NCI-H1092 (cell line): ENCODE measurements around the gene MIGA2.
A peak's percentile ranks its signal among the peaks of the same experiment; 100 is the strongest.

ENCODE experiments used
- DNase-seq: peaks from one replicate; lab custom pipeline; 2025; lab: John Stamatoyannopoulos, UW

MIGA2 gene

DNA sequence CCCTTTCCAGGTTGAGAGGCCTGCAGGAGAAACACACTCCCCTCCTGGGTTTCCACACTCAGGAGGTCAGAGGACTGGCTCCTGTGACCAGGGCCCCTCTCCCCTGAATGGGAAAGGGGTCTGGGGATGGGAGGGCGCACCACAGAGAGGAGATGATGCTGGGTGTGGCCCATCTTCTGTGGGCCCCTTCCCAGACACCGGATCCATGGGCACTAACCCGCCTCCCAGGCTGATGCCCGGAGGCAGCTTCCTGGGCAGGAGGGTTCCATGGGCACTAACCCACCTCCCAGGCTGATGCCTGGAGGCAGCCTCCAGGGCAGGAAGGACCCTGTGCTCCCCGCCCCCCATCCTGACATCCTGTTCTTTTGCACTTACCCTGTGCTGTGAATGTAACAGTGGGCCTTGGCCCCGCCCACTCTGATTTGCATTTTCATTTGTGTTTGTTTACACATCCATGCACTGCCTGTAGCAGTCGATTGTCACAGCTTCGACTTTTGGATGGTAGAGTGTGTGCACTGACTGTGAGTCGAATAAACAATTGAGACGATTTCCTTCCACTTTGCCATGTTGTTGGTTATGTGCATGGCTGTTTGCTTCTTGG lies 35.2 kb downstream of the MIGA2 start:
- no peak for DNase-seq

DNA sequence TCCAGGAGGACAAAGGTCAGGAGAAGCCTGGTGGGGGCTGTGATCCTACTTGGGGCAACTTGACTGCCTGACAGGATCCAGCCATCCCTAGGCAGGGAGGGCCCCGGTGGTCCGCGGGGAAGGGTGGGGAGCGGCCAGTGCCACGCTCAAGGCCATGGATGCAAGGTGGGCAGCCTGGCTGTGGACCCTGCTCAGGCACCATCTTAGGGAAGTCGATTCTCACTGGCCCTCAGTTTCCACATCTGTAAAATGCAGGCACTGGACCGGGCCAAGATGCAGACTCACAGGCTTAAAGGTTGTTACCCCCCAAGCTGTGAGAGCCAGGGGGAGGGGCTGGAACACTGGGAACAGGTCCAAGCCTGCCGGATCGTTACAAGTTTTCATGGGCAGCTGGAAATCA lies 35.7 kb downstream of the MIGA2 start:
- DNase-seq, result no peak

DNA sequence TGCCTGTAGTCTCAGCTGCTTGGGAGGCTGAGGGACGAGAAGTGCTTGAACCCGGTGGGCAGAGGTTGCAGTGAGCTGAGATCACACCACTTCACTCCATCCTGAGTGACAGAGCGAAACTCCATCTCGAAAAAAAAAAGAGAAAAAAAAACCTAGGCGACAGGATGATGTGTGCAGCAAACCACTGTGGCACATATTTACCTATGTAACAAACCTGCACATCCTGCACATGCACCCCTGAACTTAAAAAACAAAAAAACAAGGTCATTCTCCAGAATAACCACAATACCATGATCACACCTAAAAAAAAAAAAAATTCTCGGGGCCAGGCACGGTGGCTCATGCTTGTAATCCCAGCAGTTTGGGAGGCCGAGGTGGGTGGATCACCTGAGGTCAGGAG lies 37.0 kb downstream of the MIGA2 start:
- no peak for DNase-seq

DNA sequence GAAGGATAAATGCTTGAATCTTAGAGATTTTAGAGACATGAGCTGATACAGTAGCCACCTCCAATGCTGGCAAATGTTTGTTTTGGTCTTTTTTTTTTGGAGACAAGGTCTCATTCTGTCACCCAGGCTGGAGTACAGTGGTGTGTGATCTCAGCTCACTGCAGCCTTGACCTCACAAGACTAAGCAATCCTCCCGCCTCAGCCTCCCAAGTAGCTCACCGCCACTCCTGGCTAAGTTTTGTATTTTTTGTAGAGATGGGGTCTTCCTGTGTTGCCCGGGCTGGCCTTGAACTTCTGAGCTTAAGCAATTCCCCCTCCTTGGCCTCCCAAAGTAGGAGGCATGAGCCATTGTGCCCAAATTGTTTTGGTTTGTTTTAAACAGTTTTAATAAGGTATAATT lies 37.7 kb downstream of the MIGA2 start:
- no peak for DNase-seq

DNA sequence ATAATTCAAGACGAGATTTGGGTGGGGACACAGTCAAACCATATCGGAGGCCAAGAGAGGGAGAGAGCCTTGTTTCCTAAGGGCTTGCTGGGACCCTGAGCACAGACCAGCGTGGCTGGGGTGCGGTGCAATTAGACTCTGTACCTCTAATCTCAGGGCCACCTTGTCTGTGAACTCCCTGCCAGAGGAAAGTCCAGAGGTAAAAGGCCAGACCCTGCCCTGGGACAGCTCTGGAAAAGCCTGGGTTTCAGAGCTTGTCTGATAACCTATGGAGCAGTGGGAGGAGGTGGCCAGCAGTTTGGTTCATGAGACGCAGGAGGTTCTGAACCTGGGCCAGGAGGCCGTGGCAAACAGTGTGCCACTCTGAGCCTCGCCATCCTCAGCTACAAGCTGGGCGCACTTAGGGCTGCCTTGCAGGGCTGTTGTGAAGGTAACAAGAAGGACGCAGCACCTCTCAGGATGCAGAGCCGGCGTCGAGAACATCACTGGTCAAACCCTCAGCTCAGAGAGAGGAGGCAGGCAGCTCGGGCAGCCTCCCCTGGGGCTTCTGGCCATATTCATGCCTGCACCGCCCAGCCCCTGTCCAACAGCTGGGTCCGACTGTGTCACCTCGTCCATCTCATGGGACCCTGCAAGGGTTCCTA lies 39.7 kb downstream of the MIGA2 start:
- DNase-seq, result no peak

DNA sequence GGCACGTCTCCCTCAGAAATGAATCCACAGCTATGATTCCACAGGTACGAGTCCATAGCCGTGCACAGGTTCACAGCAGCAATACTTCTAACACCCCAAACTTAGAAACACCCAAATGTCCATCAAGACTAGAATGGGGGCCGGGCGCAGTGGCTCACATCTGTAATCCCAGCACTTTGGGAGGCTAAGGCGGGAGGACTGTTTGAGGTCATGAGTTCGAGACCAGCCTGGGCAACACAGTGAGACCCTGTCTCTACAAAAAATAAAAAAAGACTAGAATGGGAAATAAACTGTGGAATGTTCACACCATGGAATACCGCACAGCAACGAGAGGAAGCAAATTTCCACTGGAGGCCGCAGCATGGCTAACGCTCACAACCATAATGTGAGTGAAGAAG lies 40.2 kb downstream of the MIGA2 start:
- DNase-seq, result no peak

DNA sequence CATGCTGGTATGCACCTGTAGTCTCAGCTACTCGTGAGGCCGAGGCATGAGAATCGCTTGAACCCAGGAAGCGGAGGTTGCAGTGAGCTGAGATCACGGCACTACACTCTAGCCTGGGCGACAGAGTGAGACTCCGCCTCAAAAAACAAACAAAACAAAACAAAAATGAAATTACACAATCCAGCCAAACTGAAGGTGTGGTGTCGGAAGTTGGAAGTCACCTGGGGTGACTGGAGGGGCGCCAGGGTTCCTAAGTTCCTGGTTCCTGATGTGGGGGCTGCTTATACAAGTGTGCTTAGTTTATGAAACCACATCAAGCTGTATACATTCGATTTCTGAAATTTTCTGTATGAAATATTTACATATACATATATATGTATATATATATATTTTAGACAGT lies 40.8 kb downstream of the MIGA2 start:
- no peak for DNase-seq

DNA sequence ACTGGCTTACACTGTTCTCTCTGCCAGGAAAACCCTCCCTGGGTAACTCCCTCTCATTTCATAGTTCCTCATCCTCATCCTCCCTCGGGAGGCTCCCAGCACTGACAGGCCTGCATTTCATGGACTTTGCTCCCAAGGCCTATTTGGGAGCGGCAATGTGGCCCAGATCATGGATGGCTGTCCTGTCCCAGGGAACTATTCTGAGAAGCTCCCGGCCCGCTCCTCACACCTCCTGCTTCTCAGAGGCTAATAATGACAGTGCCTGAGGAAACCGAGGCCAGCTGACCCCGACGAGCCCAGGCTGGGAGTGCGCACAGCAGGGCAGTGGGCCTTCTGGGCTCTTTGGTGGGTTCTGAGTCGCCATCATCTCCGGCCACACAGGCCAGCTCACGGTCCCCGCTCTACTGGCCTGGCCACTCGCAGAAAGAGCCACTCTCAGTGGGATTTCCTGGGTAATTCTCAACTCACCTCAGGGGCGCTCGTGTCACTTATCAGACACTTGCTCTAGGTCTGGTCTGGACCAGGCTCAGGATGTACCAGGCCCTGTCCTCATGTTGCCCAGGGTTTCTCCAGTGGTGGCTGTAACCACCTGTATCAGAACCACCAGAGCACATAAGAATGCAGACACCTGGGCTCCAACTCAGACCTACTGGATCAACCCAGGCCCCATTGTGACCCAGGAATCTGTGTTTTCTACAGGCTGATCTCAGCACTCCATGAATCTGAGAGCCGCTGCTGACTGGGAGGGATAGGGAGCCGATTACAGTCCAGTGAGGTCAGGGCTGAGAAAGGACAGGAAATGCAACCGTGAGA lies 42.5 kb downstream of the MIGA2 start:
- DNase-seq, result no peak

DNA sequence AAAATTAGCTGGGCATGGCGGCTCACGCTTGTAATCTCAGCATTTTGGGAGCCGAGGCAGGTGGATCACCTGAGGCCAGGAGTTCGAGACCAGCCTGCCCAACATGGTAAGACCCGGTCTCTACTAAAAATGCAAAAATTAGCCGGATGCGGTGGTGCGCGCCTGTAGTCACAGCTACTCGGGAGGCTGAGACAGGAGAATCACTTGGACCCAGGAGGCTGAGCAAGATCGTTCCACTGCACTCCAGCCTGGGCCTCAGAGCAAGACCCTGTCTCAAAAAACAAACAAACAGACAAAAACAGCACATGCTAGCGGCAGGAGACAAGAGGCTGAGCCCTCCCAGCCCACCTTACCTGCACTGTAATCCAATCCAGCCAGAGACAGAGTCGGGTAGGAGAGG lies 43.4 kb downstream of the MIGA2 start:
- DNase-seq, result no peak

DNA sequence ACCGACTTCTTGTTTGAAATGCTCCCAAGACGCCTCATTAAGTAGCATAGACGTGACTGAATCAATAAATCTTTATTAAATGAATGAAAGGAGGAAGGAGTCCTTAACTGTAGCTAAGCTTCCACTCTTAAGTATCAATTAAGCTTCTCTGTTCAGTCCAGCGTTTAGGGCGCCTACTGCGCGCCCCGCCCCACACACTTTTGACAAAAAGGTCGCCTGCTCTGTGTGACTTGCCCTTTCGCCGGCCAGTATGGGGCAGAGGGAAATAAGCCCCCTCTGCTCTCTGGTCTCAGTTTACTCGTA lies 43.8 kb downstream of the MIGA2 start:
- DNase-seq, result no peak

DNA sequence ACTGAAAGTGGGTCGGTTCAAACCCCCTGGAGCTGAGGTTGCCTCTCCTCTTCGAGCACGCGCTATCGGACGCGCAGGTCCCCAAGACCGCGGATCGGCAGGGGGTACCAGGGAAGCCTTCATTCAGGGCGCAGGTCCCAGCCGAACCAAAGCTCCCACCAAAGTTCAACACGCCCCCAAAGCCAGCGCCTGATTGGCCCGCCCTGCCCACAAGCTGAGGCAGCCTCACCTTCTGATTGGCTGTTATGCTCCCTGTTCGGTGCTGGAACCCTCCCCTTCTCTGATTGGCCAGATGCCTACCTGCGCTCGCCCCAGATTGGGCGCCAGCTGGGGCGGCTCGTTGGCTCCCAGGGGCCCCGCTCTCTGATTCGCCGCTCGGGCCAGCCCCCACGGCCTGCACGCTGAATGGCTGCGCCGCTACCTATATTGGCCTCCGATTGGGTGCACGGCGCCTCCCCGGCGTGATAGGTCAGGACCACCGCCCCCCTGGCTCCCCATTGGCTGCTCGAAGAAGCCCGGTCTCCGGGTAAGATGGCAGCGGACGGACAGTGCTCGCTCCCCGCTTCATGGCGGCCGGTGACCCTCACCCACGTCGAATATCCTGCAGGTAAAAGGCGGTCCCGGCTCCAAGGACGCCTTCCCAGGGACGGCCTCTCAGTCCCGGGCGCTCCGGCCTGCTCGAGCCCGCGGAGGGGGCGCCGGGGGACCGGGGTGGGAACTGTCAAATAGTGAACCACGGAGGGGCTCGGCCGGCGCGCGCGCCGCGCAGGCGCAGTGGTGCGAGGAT lies 44.4 kb downstream of the MIGA2 start, which contains the start of gene DOLPP1:
DOLPP1 (plus strand) TSS at position 511 of the 787 bp plus-strand sequence; CDS start at position 532, 21 bp downstream.
- DNase-seq, result peak; percentile 99

DNA sequence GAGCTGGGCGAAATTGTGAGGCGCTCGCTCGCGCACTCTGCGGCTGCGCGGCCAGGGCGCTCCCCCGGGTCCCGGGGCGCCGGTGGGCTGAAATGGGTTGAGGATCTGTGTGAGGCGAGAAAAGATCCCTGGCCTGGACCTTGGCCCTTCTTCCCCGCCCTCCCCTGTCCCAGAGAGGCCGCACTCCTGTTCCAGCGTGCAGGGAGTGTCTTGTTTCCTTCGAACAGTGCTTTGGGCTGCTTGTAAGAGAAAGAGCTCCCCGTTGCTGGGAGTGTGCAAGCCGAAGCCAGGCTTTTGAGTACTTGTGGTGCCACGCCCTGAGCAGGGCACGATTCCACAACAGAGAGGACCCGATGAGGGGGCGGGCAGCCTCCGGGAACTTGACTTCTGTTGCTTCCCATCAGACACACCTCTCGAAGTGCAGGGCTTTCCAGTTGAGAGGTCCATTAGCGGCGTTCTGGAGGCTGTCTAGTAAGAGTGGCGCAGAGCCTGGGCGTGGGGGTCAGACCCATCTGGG lies 45.0 kb downstream of the MIGA2 start:
- DNase-seq, result no peak

DNA sequence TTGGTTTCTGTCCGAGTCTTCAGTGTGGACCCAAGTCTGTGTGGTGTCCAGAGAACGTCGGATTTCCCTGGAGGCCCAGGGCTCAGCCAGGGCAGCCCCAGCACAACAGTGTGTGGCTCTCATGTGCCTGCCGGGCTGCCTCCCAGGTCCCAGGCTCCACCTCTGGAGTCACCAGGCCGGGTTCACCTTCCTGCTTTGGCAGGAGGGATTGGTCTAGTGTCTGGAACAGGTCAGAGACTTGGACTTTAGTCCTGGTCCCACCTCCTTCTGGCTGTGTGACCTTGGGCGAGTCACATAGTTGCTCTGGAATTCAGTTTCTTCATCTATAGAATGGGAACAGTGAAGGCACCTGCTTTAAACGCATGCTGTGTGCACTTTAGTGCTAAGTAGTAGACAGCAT lies 47.7 kb downstream of the MIGA2 start:
- no peak for DNase-seq

DNA sequence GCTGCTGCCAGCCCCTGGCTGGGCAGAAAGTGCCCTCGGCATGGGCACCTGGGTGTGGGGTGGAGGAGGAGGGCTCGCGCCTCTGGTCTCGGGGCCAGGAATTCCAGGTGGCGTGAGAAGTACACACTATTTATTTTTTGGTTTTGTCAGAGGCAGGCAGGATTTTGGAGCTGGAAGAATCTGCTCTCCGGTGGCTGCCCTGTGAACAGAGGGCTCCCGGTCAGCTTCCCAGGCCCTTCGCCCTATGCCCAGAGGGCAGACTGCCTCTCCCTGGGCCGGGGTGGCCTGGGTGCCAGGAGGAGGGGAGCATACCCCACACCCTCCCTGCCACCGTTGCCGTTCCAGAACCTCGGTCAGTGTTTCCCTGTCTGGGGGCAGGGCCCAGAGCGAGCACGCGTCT lies 52.8 kb downstream of the MIGA2 start:
- no peak for DNase-seq

DNA sequence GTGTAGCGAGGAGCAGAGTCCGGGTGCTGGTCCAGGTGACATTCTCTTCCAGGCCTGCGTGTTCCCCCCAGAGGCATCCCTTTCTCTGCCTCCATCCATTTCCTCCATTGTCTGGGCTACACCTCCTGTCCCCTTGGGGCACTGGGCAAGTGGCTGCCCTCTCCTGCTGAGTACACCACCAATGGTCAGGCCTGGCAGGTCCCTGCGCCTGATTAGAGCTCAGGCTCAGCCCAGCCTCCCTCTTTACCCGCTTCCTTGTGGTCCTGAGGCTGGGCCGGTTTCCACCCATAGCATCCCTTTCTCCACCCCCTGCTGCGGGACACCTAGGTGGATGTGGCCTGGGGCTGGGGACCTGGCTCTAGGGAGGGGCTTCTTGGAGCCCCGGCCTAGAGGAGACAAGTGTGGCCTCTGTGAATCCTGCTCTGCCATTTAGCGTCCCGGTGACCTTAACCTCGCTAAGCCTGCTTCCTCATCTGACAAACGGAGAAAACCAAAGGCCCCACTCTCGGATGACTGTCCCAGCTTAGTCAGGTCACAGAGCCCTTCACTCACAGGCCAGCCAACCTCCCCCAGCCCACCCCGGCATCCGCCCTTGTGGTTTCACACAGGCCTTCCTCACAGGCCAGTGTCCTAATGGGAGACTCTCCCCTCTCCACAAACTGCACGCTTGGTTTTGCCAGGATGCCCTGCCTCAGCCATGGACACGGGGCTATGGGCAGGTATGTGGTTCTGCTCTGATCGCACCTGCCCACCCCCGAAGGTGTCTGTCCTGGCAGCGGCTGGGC lies 57.4 kb downstream of the MIGA2 start:
- DNase-seq, result no peak

DNA sequence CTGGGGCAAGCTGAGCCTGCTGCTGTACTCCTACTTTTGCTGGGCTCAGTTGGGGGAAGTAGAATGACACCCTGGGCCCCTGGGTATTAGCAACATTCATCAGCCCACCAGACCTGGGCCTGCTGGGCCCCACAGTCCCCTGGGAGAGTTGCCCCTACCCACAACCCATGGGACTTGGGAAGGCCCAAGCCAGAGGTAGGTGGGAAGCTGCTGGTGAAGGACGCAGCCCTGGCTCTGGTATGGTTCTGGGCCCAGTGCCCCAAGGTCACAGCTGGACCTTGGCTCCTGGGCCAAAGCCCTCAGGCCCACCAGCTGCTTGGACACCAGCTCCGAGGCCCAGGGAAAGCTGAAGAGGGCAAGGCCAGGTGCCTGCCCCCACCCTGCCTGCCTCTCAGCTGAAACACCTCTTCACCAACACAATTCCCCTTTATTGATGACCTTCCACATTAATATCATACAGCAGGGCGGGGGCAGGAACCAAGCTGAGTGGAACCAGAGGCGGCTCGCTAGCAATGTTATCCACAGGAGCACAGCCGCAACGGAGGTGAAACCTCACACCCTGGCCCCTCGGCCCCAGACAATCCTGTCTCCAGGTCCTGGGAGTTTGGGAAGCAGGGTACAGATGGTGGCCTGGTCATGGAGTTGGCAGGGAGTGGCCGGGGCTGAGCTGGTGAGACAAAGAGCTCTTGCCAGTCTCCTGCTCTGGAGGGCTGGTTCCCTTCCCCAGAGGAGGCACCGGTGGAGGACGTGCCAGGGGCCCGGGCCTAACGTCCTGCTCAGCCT lies 58.2 kb downstream of the MIGA2 start:
- DNase-seq, result no peak

DNA sequence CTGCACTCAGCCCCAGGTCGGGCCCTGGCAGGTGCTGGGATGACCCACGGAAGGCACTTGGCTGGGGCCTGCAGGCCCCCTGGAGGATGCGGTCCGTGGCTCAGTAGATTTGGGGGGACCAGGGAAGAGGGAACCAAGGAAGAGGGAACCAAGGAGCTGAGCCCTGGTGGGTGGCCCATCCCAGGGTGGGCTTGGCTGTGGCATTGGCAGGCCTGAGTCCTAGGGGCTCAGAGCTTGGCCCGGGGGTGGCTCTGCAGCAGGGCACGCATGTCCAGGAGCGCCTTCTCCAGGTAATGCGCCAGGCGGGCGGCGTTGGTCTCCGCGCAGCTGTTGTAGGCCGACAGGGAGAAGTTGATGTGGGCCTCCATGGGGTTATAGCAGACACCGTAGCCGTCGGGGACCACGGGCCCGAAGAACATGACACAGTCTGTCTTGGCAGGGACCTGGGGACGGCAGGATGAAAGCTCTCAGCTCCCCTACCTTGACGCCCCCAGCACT lies 58.8 kb downstream of the MIGA2 start:
- DNase-seq, result no peak

DNA sequence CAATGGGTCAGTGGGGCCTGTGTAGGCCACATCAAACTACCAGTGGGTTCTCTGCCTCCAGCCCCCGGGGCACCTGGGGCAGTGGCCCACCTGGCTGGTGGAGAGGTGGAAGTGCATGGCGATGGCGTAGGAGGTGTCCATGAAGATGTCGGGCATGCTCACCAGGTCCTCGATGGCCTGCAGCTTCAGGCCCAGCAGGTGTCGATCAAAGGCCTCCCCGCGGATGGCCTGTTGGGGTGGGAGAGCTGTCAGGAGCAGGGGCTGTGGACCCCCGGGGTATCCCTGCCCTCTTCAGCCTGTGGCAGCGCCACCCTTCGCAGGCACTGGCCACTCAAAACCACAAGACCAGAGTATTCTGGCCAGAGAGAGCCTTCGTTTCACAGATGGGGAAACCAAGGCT lies 59.5 kb downstream of the MIGA2 start:
- no peak for DNase-seq

DNA sequence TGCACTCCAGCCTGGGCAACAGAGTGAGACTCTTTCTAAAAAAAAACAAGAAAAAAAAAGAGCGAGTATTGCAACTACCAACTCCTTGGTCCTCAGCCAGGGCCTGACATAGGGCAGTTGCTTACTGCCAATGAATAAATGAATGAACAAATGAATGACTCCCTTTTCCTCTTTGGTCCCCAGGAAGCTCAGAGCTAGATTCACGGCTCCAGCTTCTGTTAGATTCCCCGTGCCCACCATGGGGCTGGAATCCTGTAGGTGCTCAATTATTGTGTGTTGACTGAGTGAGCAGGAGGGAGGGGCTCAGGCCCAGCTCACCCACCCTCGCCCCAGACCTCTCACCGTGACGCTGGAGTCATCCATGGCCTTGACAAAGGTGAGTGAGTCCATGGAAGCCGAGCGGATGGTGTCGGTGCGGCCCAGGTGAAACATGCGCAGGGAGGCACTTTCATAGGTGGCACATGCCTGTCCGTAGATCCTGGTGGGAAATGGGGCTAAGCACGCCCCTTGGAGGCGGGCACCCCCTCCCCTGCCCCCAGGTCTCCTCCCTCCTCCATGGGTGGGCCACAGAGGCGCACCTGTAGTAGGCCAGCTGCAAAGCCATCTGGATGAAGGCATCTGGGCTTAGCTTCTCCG lies 61.4 kb downstream of the MIGA2 start:
- DNase-seq, result no peak

DNA sequence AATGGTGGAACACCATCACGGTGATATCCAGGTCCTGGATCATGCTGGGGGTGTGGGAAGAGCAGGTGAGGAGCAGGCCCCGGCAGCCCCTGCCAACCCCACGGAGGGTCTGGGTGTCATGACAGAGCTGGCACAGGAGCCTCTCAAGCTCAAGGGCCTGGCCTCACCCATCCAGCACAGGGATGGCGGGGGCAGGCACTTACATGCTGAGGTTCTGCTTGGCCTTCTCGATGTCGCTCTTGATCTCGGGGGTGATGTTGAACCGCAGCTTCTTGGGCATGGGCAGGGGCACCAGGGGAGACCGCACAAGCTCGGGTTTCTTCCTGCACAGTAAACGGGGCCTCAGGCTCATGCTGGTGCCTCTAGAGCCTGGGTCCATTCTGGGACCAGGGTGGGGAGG lies 61.9 kb downstream of the MIGA2 start:
- no peak for DNase-seq
